HCEC 1CT (cell line): ENCODE results near the gene CAPZB.

ENCODE experiments used
- DNase-seq: peaks from one replicate; pipeline ENCODE4 v3.0.0-alpha.2; 2017

The CAPZB gene

DNA sequence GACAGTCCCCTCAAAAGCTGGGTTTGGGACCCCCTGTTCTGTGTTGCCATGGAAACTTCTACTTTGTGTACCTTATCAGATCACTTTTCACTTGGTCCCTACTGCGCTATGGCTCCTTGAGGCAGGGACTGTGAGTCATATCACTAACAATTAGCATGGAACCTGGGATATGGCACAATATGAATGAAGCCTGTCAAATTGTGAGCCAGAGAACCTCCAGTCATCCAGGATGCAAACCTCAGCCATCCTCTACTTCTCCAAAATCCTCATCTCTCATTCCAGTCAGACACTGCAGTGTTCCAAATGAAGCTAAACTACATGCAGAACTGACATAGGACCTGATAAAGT, 11.2 kb upstream of the CAPZB start:
- DNase-seq, result no peak

DNA sequence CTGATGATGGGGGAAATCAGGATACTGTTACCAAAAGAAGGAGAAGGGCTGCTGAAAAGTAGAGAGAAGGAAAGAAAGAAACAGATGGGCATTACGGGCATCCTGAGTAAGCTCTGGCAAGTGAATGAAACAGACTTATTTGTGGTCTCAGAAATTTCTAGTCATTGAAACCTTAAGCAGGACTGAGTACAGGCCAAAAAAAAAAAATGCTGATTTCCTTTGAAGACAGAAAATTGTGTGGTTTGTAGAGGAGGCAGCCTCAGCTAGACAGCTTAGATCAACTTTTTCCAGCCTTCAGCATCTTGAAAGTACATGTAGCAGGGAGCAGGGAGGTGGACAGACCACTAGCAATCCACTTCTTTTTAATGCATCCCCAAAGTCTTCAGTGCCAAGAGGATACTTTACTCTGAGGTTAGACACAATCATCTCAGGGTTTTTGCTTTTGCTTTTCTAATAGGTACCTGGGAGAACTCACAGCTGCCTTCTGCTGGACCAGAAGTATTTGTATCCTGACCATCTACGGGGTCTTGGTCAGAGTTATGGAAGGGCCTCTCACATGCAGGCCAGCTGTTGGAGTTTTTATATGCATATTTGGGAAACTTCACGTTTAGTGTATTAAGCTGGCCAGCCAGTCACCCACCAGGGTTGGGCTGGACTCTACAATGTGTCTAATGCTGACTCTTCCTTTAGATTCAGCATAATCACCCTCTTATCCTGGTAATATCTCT, 10.6 kb upstream of the CAPZB start:
- DNase-seq, result peak; percentile 22

DNA sequence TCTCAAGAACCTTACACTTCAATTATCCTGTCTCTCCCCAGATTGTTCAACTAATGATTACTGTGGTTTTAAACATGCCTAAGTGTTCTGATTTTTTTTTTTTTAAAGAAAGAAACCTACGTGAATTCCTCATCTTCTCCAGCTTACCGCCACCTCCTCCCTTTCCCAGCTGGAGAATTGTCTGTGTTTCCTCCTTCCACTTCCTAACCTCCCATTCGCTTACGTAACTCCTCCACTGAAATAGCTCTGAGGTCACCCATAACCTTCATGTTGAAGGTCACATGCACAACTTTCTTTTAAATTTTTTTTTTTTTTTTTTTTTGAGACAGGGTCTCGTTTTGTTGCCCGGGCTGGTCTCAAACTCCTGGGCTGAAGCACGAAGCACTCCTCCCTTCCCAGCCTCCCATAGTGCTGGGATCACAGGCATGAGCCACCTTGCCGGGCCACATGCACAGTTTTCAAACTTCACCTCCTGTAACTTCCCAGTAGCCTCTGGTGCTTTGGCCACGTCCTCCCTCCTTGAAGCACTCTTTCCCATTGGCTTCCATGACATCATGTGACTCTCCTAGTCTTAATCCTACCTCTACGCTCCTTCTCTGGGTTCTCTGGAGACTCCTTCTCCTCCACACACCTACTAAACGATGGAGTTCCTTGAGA, 9.8 kb upstream of the CAPZB start:
- no peak for DNase-seq

DNA sequence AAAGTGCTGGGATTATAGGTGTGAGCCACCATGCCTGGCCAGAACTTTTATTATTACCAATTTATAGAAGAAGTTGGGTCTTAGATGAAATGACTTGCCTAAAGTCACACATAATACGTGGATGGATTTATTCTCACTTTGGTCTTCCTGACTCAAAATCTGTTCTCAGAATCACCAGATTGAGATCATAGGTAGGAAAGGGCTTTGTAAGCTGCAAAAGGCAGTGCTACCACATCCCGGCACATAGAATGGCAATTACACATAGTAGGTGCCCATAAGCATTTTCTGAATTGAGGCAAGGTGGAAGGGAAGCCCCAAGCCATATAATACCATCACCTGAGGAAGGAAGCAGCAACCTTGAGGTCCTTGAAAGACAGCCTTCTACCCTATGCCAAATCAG, 8.2 kb upstream of the CAPZB start:
- DNase-seq, result no peak

DNA sequence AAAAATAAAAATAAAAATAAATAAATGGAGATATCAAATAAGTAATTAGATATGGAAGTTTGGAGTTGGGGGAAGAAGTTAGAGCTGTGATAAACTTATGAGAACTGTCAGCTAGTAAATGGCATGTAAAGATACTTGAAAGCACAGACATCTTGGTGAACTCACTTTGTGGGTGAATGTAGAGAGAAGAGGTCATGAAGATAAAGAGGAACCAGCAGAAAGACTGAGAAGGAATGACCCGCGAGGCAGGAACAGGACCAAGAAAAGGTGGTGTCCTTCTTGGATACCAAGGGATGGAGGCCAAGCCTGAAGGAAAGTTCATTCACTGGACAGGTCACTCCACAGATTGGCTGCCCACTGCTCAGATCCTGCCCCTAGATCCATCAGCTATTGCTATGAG, 4.7 kb upstream of the CAPZB start:
- DNase-seq, result no peak

DNA sequence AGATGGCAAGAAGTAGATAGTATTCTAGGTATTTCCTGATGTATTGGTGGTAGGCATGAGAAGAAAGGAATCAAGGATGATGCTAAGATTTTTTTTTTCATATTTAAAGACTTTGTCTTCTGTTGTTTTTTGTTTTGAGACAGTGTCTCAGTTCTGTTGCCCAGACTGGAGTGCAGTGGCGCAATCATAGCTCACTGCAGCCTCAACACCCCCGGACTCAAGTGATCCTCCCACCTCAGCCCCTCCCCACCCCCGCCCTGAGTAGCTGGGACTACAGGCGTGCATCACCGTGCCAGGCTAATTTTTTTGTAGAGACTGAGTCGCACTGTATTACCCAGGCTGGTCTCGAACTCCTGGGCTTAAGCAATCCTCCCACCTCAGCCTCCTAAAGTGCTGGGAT, 2.8 kb upstream of the CAPZB start:
- DNase-seq, result no peak

DNA sequence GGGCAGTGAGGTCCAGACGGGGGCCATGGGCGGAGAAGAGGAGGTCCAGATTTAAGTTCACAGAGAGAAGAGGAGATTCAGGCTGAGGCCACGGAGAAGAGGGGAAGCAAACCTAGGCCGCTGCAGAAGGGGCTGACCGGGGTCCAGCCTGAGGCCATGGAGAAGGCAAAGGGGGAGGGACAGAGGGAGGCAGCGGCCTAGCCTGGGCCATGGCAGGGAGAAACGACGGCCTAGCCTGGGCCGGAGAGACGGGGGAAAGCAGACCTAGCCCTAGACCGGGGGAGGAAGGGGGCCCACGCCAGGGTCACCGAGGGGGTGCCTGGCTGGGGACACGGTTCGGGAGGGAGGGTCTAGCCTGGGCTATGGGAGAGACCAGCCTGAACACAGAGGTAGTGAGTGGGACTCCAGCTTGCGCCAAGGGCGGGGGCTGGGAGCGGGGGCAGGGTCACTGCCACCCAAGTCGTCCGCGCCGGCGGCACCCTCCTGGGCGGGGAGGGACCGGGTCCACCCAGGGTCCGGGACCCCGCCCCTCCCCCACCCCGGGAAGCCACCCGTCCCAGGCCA, 459 bp downstream of the CAPZB start:
- peak; percentile 25 for DNase-seq

DNA sequence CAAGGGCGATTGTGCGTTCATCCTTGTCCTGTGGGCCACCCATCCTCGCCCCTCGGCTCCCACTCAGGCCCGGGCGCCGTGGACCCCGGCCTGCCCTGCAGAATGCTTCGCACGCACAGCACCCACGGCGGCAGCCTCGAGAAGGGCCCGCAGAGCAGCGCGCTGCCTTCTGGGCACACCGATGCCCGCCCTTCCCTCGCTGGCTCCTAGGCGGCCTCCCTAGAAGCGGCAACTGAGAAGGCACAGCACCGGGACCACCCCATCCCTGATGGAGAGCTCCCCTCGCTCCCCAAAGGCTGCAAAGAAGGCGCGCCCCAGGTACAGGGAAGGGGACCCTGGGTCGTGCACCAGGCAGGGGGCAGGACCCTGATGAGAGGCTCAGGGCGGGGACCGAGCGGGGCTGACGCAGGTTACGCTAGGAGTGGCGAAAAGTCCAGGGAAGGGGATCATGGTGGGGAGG, 971 bp downstream of the CAPZB start:
- DNase-seq, result no peak

DNA sequence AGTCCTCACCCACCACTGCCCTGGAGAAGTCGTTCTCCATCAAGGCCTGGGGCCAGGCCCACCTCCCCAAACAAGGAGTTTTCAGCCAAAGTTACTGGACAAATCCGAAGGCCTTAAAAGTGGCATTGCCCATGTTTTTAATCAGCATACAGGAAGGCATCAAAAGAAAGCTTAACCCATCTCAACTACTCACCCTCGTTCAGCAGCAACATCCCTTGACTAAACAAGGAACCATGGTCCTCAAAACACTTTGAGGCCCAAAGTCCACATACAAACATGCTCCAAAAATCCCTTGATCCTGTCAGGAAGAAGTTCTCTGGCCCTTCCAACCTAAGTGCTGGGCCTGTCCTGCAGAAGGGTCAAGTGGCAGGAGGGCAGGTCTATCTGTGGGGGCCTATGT, 1.6 kb downstream of the CAPZB start:
- DNase-seq, result no peak

DNA sequence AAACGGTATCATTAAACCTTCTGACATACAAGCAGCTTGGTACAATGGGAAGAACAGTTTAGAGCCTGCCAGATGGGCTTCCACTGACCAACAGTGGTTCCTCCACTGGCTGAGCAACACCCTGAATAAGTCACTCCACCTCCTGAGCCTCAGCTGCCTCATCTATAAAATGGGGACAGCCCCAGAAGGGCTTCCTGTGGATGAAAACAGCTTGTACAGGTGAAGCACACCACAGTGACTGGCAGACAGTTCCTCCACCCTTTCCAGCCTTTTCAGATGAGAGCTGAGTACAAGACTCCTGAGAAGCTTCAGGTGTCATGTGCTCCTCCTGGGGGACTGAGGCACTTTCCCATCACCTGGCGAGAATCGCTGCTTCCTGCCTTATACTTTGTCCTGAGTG, 2.1 kb downstream of the CAPZB start:
- no peak for DNase-seq

DNA sequence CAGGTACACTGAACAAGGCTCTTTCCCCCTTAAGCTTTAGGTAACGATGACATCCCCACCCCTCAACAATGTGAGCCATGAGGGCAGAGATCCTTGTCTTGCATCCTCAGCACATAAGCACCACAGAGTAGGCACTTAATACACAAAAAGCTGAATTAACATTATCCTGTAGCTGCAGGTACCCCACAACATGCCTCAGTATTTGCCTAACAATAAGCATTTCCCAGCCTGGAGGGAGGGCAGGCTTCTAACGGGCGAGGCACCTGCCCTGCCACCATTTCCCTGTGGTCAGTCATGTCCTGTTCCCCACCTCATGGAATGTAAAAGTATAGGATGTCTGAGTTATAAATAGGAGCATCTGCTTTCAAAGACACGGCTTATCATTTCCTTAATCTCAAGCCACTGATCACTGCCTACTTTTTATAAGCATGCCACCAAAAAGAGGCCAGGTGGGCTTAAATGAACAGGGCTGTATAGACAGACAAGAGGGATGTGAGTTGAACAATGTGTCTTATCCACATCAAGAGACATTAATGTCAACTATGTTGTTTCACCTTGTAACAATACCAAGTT, 3.4 kb downstream of the CAPZB start:
- DNase-seq, result no peak

DNA sequence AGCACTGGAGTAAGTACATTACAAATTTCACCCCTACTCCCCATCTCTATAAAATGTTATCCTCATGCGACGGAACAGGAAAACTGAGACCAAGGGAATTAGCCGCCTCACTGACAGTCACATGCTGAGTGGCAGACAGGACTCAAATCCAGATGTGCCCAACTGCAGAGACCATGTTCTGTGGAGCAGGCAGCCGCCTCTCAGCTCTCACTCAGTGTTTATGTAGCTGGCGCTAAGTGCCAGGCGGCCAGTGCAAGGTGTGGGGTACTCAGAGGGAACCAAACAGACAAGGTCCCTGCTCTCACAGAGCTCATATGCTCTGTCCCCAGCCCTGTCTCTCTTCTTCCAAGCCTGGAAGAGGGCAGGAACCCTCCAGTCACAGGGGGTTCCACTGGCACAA, 5.1 kb downstream of the CAPZB start:
- no peak for DNase-seq

DNA sequence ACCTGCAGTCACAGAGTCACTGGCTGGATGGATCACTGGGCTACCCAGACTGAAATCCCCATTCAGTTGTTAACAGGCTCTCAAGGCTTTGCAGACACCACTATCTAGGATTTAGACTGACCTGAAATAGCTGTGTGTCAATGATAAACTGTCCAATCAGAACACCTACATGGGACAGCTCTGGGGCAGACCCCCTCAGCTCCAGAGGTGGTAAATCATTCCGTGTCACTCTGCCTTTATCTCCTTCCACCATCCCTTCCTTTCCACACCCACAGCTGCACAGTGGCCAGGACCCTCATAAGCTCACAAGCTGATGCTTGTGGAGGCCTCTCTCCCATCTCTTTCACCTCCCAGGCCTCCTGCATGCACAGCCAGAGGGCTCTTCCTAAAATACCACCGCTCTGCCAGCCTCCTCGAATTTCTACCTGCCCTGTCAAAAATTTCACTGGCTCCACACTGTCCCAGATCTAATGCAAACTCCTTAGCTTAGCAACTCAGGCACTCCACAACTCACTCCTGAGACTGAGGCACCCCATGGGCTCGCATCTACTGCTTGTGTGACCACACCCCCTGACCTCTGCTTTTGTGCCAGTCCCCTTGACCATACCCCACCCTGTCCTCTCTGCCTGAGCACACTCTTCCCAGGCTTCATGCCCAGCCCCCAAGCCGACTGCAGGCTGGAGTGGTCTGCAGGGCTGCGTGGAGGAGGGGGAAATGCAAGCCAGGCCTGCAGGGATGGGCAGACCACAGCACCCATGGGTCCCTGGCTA, 5.8 kb downstream of the CAPZB start:
- no peak for DNase-seq

DNA sequence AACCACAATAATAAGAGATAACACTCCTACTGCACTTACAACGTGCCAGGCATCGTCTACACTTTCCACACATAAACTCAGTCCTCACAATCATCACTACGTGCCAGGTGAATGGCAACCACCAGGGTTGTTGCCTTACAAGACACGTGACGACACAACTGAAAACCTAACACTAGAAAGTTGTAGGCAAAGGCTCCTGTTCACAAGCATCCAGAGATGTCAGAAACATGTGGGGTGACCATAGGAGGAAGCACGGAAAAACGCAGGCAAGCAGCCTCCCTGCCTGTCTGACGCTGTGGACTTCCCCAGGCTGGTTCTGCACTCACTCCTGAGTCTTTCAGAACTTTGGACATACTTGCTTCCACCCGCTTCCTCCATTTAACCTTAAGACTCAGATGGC, 7.0 kb downstream of the CAPZB start:
- no peak for DNase-seq

DNA sequence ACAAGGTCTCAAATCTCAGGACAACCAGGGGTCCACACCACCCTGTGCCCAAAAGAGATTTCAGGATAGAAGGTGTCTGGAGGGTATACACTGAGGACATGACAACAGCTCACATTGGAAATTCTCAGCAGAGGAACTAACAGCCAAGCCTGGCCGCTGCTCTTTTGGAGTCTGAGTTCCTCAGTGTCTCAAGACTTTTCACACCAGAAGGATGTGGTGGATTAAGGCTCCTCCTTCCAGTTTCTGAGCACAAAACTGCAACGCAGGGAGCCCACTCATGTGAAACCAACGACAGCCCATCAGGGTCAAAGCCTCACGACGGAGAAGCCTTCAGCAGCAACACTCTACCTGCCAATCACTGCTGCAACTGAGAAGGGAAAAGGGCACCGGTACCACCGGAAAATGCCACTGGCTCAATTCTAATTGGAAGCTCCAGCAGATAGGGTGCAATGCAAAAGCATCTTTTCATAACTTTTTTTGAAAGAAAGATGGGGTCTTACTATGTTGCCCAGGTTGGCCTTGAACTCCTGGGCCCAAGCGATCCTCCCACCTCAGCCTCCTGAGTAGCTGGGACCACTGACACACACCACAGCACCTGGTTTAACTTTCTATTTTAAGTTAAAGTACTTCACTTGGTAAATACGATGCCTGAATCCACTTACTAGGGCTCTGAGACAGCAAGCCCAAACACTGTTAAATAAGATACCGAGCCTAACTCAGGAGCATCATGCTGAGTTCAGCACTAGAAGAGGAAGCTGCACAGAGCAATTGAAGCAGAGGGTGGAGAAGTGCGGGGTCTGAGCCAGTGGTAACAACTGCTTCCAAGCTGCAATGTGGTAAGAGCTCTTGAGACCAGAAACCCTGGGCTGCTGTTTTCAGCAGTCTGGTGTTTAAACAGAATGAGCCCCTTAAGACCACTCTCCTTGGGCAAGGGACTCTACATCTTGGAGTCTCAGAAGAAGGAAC, 7.8 kb downstream of the CAPZB start:
- no peak for DNase-seq

DNA sequence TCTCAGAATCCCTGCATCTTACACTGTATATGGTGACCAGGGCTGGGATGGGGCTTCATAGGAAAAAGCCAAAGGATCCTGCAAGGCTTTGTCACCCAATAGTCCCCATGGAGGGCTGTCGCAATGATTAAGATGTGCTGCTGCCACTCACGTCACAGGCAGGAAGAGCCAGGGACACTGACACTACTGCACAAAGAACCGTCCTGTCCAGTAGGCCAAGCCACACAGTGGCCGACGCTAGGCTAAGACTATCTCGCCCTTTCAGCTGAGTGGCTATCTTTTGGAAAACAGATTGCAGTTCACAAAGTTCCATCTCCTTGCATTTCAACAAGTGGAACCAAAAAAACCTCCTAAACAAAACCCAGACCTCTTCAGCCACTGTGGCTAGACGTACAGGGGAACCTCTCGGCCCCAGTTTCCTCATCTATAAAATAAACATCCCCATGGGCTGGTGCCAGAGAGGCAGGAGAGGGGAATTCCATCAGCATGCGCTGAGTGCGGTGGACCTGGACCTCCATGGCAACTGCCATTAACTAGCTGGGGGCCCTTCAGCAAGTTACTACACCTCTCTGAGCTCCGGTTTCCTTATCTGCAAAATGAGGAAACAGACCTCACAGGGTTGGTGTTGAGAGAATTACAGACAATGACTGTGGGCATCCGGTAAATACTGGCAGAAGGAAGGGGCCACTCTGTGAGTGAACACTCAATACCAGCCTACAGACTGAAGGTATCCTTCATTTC, 8.7 kb downstream of the CAPZB start:
- no peak for DNase-seq

DNA sequence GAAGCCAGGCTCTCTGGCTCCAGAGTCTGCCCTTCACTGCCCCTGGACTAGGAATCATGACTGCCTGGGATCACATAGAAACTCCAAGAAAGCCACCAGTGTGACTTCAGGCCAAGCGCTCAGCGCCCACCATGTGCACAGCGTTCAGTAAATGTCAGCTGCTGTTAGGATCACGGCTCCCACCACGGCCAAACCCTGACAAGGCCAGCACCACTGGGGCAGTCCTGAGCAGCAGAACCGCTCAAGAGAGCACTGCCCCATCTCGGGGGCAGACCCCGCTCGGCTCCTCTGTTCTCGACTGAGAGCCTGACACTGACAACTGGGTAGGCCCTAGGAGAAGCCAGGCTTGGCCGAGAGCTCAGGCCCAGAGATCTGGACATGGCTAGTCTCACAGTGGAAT, 10.0 kb downstream of the CAPZB start:
- DNase-seq, result no peak

DNA sequence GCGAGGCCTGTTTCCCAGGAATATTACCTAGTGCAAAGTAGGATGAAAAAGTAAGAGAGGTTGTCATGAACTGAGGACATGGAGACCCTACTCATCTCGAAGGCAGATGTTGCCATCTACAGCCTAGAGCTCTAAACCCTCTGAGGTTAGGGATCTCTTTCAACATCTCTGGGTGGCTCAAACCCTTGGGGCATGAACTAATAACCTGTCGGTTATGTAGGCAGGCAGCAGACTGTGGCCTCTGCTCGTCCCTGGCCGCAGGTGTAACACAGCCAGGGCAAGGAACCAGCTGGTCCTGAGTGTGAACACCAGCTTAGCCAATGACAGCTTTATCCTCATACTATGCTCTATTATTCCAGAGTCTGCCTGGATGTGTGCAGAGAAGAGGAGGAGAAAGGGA, 13.2 kb downstream of the CAPZB start:
- no peak for DNase-seq

DNA sequence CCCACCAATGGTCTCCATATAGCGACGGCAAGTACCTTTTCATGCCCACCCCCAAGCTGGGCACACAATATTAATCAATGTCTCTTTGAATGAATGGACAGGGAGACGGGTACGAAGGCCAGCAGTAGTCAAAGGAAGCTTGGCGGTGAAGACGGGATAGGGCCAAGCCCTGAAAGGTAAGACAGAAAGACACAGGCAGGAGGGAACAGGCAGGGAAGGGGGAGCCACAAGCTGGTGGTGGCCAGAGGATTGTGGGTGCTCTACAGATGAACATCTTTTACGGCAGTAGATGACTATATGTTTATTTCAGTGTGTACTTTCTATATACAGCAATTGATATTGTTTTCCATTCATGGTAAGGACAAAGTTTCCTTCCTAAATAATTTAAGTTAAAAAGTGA, 16.3 kb downstream of the CAPZB start:
- no peak for DNase-seq

DNA sequence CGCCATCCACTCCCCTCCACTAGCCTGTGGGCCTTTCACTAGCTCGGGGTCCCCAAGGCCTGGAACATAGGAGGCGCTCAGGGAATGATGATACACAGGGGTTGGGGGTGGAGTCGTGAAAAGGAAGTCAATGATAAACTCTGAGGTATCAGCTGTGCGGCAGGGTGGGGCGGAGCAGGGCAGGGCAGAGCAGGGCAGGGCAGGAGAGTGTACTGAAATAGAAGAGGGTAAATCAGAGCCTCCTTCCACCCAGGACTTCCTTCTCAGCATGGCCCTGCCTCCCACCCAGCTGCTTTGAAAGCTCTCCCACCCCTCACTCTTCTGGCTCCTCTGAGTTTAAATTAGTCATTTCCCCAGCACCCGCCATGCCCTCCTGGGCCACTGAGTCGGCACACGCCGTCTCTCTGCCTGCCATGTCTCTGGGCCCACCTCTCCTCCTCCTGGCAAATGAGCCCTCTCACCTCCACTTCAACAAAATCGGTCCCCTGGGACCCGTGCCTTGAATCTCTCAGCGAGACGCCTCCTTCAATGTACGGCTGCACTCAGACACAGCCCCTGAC, 16.9 kb downstream of the CAPZB start:
- no peak for DNase-seq
